LNCaP clone FGC (cell line): ENCODE data around the gene MYO16.

Experiments
- DNase-seq: peaks from one replicate; pipeline ENCODE4 v3.0.0-alpha.2; 2011; ENCODE audit warnings: low read depth
- H3K4me3 ChIP-seq: 2 replicates; pipeline ENCODE4 v1.5.1; 2011; ENCODE audit warnings: mild to moderate bottlenecking, low read depth, low read length, control low read depth
- TF ChIP-seq, protein P1 (sequence below): IDR thresholded peaks from 2 replicates; pipeline ENCODE4 v1.5.1; 2012; ENCODE audit warnings: mild to moderate bottlenecking; ENCODE audit not compliant: control insufficient read depth, insufficient read depth; ENCODE audit errors: extremely low read depth

The MYO16 gene

DNA sequence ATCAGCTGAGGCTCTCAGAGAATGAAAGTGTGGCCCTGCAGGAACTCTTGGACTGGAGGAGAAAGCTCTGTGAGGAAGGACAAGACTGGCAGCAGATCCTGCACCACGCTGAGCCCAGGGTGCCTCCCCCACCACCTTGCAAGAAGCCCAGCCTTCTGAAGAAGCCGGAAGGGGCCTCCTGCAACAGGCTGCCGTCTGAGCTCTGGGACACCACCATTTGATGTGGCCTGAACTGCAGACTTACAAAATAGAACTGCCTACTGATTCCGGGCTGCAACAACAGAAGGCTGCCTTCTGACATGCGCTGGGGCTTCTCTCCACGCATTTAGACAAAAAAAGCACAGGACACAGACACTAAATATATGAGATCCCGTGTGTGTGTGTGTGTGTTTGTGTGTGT is 577.2 kb downstream of the MYO16 start:
- TF ChIP-seq, protein P1, sequence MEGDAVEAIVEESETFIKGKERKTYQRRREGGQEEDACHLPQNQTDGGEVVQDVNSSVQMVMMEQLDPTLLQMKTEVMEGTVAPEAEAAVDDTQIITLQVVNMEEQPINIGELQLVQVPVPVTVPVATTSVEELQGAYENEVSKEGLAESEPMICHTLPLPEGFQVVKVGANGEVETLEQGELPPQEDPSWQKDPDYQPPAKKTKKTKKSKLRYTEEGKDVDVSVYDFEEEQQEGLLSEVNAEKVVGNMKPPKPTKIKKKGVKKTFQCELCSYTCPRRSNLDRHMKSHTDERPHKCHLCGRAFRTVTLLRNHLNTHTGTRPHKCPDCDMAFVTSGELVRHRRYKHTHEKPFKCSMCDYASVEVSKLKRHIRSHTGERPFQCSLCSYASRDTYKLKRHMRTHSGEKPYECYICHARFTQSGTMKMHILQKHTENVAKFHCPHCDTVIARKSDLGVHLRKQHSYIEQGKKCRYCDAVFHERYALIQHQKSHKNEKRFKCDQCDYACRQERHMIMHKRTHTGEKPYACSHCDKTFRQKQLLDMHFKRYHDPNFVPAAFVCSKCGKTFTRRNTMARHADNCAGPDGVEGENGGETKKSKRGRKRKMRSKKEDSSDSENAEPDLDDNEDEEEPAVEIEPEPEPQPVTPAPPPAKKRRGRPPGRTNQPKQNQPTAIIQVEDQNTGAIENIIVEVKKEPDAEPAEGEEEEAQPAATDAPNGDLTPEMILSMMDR = no peak
- H3K4me3 ChIP-seq = no peak overlapping the region
- no peak for DNase-seq

DNA sequence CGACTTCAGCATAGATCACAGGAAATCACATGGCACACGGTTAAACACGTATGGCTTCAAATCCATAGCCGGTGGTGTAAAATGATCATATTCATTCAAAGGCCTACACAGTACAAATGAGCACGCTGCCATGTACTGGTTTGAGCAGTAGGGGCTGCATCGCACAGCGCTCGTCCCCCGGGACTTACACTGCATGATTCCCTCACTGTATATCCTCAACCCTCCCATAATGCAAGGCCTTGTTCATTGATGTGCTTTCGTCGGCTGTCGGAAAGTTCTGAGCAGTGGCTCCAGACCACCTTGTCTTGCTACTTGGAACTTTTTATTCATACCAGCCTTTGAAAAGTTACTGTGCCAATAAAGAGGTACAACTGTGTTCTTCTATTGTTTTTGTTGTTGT is 578.2 kb downstream of the MYO16 start:
- TF ChIP-seq, protein P1 = no peak
- H3K4me3 ChIP-seq = no peak overlapping the region
- no peak for DNase-seq

GRCh38 chr13:109208522-109208921 is 579.1 kb downstream of the MYO16 start:
- DNase-seq = no peak
- TF ChIP-seq, protein P1 = no peak
- no peak overlapping the region for H3K4me3 ChIP-seq

DNA sequence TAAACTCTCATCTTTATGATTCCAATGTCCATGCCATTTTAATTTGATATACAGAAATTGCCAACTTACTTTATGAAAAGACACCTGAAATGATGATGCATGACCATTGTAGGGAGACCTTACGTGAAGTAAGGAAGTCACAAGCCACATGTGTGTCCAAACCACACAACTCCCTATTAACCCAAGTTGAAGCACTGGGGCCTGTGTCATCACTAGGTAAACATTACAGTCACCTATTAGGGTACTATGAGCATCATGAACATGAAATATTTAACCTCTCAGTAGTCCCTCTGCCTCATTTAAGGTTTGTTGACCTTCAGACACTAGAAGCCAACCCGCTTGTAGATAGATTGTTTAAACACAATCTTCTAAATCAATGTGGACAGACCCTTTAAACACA is 580.1 kb downstream of the MYO16 start:
- DNase-seq = no peak
- H3K4me3 ChIP-seq = no peak overlapping the region
- TF ChIP-seq, protein P1 = no peak

GRCh38 chr13:109211616-109212015 is 582.2 kb downstream of the MYO16 start:
- no peak for DNase-seq
- TF ChIP-seq, protein P1 = no peak
- no peak overlapping the region for H3K4me3 ChIP-seq

DNA sequence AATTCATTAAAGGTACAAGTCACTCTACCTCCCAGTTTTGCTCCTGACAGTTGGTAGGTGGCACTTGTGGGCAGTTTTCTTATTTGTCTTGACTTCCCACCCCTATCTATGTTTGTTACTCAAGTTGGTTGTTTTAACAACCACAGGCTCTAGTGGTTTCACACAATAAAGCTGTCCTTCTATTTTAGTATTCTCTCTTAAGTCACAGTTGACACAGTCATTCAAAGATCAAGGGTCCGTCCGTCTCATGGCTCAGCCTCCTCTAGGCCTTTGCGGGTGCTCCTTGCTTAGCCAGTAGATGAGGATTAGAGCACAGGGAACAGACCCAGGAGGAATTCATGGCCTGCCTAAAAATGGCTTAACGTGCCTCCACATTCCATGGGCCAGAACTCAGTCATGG is 583.2 kb downstream of the MYO16 start:
- TF ChIP-seq, protein P1 = no peak
- DNase-seq = no peak
- H3K4me3 ChIP-seq = no peak overlapping the region

DNA sequence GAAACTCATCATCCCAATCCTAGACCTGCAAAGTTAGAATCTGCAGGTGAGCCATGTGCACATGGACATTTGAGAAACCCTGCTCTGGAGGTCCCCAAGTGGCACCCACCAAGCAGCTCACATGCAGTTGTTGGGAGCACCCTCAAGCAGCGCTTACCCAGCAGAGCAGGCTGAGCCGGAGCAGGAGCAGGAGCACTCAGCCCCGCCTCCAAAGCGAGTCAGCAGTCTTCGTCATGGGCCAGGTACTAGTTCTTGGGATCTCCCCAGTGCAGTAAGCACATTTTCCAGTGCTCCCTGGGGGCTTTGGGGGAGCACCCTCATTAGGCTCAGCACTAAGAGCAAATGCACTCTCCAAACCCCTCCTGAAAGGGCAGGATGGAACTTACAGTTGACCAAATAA is 584.3 kb downstream of the MYO16 start:
- TF ChIP-seq, protein P1 = no peak
- DNase-seq = no peak
- H3K4me3 ChIP-seq = no peak overlapping the region
